Measurements from ENCODE around the gene ZNF48.

ZNF48 gene

DNA sequence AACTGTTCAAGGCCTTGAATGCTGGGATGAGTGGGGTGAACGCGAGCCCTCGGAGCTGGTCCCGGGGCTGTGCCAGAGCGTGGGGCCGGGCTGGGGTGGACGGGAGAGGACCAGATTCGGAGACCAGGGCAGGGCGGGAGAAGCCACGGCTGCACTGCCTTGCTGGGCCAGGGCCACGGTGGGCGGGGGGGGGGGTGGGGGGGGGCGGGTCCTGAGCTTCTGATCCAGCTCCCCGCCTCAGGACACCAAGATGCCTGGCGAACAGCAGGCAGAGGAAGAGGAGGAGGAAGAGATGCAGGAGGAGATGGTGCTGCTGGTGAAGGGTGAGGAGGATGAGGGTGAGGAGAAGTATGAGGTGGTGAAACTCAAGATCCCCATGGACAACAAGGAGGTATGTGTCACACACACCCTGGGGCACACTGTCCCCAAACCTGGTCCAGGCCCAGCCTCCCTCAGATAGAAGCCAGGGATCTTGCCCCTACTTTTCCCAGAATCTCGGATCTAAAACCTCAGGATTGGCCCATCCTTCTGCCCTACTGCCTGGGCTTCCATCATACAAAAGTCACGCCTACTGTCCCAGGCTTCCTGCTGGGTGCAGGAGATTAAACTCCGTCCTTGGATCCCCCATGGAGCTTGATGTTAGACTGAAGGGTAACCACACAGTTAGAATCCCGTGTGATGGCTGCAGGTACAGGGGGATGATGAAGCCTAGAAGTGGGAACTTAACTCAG, 12.7 kb downstream of the ZNF48 start:
- no peak for DNase-seq (ENCODE audit: low read depth in 2 of 2)

DNA sequence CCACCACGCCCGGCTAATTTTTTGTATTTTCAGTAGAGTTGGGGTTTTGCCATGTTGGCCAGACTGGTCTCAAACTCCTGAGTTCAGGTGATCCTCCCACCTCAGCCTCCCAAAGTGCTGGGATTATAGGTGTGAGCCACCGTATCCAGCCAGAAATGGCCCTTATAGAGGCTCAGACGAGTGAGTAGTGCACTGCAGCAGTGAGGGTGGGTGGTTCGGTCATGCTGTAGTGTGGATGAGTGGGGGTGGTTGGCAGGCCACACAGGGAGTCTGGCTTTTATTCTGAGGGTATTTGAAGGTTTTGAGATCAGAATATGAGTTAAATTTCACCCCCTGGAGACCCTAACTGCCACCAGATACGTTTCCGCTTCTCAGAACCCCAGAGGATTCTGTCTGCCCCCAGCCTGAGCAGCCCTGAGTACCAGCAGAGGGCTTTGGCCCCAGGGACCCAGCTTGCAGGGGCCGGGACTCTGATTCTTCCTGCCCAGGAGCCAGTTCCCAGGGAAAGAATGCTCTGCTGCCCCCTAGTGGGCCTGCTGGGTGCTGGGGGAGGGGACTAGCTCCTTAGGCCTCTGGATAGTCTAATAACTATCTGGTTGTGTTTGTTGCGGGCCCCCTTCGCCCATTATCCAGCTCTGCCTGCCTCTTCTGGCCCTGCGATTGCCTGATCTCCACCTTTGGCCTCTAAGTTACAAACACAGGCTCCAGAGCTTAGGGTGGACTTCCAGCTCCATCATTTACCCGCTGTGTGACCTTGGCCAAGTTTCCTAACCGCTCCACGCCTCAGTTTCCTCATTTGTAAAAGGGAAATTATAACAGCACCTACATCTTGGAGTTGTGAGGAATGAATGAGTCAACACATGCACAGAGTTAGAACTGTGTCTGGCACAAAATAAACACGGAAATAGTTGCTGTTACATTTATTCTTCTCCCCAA, 14.2 kb downstream of the ZNF48 start:
- DNase-seq (ENCODE audit: low read depth in 2 of 2), result peak; percentile 80 to 86

- no peak for DNase-seq (ENCODE audit: low read depth in 2 of 2)
These were observed 18.0 kb downstream of the ZNF48 start for GRCh38 chr16:30413112-30413806.

GRCh38 chr16:30414159-30414558, 18.9 kb downstream of the ZNF48 start:
- DNase-seq (ENCODE audit: low read depth in 2 of 2), result no peak

- DNase-seq (ENCODE audit: low read depth in 2 of 2), result no peak
These were observed 20.9 kb downstream of the ZNF48 start for GRCh38 chr16:30416047-30416603.

DNA sequence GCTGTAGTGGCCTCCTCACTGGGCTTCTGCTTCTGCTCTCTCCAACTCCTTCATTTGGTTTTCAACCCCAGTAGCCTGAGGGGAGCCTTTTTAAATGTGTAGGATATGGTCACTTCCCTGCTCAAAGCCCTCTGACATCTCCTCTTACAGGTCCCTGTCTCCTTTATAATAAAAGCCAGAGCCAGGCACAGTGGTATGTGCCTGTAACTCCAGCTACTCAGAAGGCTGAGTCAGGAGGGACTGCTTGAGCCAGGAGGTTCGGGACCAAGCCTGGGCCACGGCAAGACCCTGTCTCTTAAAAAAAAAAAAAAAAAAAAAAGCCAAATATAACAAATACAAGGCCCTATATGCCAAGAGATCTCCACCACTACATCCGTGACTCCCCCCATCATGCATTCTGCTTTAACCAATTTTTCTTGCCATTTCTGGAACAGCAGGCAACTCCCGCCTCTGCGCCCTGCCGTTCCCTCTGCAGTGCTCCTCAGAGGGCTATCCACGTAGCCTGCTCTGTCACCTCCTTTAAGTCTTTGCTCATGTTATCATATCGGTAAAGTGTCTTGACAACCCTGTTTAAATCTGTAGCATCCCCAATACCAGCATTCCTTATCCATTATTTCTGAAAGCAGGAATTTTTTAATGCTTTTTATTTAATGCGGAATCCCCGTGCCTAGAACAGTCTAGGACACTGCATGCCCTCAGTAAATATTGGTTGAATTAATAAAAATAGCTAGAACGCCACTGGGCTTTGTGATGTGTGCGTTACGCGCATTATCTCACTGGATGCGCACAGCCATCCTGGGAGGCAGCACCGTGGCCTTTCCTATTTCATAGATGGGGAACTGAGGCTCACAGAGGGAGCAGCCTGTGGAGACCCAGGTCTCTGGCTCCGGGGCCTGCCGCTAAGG, 21.7 kb downstream of the ZNF48 start:
- no peak for DNase-seq (ENCODE audit: low read depth in 2 of 2)

DNA sequence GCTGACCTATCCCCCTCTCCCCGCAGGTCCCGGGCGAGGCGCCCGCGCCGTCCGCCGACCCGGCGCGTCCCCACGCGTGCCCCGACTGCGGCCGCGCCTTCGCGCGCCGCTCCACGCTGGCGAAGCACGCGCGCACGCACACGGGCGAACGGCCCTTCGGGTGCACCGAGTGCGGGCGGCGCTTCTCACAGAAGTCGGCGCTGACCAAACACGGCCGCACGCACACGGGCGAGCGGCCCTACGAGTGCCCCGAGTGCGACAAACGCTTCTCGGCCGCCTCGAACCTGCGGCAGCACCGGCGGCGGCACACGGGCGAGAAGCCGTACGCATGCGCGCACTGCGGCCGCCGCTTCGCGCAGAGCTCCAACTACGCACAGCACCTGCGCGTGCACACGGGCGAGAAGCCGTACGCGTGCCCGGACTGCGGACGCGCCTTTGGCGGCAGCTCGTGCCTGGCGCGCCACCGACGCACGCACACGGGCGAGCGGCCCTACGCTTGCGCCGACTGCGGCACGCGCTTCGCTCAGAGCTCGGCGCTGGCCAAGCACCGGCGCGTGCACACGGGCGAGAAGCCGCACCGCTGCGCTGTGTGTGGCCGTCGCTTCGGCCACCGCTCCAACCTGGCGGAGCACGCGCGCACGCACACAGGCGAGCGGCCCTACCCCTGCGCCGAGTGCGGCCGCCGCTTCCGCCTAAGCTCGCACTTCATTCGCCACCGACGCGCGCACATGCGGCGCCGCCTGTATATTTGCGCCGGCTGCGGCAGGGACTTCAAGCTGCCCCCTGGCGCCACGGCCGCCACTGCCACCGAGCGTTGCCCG, 22.5 kb downstream of the ZNF48 start:
- peak; percentile 72 to 89 for DNase-seq (ENCODE audit: low read depth in 2 of 2)

DNA sequence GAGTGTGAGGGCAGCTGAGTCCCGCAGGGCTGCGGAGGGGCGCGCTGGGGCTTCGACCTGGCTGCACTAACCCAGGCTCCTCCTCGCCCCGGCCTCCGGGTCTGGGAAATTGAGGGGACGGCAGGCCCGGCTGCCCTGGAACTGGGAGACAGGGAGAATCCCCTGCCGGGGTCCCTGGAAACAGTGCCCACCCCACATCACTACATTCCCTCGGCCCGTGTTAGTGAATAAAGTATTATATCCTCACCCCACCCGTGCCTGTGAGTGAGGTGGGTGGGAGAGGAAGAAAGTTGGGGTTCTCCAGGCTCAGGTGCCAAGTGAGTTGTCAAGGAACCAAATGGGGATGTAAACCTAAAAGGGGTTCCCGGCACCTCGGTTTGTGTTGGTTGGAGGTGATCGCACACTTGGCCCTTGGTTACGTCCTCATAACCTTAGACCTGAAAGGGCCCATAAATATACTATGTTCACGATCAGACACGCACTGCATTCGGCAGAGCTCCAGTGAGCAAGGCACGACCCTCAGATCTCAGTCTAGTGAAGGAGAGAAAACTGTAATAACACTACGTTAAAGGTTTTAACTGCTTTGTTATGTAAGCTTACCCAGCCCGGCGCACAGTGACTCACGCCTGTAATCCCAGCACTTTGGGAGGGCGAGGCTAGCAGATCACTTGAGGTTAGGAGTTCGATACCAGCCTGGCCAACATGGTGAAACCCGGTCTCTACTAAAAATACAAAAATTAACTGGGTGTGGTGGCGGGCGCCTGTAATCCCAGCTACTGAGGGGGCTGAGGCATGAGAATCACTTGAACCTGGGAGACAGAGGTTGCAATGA, 23.3 kb downstream of the ZNF48 start:
- DNase-seq (ENCODE audit: low read depth in 2 of 2), result no peak

DNA sequence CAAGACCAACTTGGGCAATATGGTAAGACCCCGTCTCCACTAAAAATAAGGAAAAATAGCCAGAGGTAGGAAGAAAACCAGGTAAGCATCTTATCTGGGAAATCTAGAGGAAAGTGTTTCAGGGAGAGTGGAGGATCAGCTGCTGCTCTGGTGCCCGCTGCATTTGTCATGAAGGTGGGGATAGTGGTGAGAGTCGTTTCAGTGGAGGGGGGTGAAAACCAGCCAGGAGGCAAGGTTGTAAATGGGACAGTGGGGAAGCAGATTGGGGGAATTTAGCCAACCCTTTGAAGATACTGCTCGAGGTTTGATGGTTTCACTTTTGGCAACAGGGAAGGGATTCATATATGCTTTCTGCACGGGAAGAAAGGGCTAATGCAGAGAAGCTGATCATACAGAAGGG, 25.8 kb downstream of the ZNF48 start:
- no peak for DNase-seq (ENCODE audit: low read depth in 2 of 2)

DNA sequence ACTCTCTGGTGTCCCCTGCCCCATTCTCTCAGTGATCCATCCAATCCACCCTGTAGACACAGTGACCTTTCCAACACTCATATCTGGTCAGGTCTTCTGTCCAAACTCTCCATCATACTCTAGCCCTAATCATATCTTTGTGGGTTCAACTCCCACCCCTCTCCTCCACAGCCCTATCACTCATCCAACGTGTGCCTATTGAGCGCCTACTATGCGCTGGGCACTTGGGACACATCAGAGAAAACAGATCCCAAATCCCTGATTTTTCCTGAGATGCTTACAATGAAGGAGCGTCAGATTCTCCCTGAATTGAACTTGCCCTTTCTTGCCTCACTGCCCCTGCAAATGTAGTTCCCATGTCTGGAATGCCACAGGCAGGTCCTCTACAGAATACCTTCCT, 32.8 kb downstream of the ZNF48 start:
- no peak for DNase-seq (ENCODE audit: low read depth in 2 of 2)

- no peak for DNase-seq (ENCODE audit: low read depth in 2 of 2)
These were observed 34.1 kb downstream of the ZNF48 start for GRCh38 chr16:30429418-30429677.

GRCh38 chr16:30429678-30430427, 34.6 kb downstream of the ZNF48 start, which contains the start of gene DCTPP1:
TSS of gene DCTPP1 (minus strand) at chr16:30430030. CDS start at chr16:30429980, 50 bp downstream.
- DNase-seq (ENCODE audit: low read depth in 2 of 2), result peak; percentile 95 to 97

DNA sequence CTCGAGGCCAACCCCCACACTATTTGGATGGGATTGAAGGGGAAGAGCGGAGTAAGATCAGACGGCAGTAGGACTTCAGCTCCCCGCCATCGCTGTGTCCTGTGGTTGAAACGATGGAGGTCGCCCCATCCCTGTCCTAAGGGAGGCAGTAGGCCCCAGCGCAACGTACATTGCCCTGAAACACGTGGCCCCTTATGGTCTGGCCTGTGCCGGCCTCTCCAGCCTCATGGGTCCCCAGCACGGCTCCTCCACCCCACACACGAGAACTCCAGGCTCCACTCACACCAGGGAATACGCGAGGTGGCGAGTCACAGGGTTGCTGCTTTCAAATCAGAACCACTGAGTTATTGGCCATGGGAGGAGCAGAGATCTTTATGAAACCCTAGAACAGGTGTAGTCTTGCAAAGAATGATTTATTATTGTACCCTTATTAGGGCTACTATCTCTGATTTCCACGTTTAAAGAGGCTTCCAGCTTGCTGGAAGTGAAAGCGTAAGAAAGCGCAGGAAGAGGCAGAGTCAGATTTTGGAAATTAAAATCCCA, 35.3 kb downstream of the ZNF48 start:
- no peak for DNase-seq (ENCODE audit: low read depth in 2 of 2)

DNA sequence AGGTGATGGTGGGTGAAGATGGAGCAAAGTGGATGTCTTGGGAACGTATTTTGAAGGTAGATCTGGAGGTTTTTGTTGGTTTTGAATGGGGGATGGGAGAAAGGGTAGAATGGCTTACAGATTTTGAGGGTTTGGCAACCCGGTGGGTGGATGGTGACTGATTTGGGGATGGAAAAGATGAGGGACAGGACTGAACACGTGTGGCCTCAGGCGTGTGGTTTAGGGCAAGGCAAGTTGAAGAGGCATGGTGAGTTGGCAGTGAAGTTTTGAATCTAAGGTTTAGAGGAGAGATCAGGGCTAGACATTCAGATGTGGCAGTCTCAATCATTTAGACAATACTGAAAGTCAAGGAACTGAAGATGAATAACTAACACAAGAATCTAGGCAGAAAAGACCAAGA, 39.6 kb downstream of the ZNF48 start:
- no peak for DNase-seq (ENCODE audit: low read depth in 2 of 2)

DNA sequence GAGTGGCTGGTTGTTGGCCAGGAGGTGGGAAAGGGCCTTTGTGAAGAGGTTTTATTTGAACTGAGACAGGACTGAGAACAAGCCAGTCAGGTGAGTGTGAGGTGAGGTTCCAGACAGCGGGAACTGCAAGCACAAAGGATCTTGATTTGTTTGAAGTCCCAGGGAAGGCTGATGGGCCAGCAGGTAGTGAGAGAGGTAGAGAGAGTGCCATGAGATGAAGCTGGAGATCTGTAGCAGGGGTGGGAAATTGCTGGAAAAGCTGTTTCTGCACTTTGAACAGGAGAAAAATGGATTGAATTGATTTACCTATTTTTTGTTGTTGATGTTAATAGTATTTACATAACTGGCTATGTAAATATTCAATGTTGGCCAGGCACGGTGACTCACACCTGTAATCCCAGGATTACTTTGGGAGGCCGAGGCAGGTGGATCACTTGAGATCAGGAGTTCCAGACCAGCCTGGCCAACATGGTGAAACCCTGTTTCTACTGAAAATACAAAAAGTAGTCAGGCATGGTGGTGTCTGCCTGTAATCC, 42.4 kb downstream of the ZNF48 start:
- DNase-seq (ENCODE audit: low read depth in 2 of 2), result no peak

GRCh38 chr16:30438835-30439234, 43.6 kb downstream of the ZNF48 start:
- DNase-seq (ENCODE audit: low read depth in 2 of 2), result no peak

DNA sequence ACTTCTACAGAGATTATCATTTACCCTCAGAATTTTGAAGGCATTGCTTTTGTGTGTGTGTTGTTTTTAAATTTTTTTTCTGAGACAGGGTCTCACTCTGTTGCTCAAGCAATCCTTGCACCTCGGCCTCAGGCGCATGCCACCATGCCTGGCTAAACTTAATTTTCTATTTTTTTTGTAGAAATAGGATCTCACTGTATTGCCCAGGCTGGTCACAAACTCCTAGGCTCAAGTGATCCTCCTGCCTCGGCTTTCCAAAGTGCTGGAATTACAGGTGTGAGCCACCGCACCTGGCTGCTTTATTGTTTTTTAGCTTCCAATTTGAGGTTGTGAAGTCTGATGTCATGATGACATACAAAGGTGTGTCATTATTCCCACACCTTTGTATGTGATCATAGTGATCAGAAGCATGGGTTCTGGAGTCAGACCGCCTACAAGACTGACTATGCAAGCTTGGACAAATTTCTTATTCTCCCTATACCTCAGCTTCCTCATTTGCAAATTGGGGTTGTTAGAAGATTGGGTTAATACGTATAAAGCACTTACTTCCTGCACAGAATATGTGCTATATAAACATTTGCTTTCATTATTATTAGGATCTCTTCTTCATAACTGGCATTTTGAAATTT, 44.6 kb downstream of the ZNF48 start:
- DNase-seq (ENCODE audit: low read depth in 2 of 2), result no peak

- no peak for DNase-seq (ENCODE audit: low read depth in 2 of 2)
These were observed 48.4 kb downstream of the ZNF48 start for GRCh38 chr16:30443631-30444030.
